Astrocyte of the spinal cord (primary cell): ENCODE measurements around the gene TTL.
A peak's percentile ranks its signal among the peaks of the same experiment; 100 is the strongest.
"Not testable (repeated sequence)": the region's sequence is repeated elsewhere in the genome, so short reads cannot be mapped to it uniquely, and the experiment has no call there.

Experiments used
- DNase-seq: peaks from one replicate; pipeline ENCODE4 v3.0.0; 2011; ENCODE audit warnings: low read depth, low spot score
- H3K4me3 ChIP-seq: 2 replicates; pipeline ENCODE4 v1.5.1; 2011; ENCODE audit warnings: low read depth, mild to moderate bottlenecking, low read length, moderate library complexity
- in situ Hi-C: cut with HindIII; loops from 2 replicates; pipeline ENCODE4 v1.10.0; 2017; ENCODE audit warnings: low sequenced_read_pairs
- TF ChIP-seq, protein P1 (sequence below): IDR thresholded peaks from 2 replicates; pipeline ENCODE4 v1.5.1; 2012; ENCODE audit warnings: low read depth, mild to moderate bottlenecking, low read length, inconsistent platforms

The TTL gene

DNA sequence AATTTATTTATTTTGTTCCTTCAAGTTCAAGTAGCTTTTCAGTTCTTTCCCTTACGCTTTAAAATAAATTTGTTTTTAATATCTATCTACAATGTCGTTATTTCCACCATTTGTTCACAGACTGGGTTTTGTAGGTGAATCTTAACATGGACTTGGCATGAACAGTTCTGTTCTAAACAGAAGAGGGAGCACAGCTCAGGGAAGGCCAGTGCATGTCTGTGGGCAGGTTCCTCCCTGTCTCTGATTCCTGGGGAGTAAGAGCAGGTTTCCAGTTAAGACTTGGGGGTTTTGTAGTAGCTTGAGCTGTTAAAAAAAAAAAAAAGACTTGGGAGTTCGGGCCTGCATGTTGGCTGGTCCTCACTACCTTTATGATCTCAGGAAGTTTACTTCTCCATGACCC lies 11.1 kb downstream of the TTL start:
- TF ChIP-seq, protein P1, sequence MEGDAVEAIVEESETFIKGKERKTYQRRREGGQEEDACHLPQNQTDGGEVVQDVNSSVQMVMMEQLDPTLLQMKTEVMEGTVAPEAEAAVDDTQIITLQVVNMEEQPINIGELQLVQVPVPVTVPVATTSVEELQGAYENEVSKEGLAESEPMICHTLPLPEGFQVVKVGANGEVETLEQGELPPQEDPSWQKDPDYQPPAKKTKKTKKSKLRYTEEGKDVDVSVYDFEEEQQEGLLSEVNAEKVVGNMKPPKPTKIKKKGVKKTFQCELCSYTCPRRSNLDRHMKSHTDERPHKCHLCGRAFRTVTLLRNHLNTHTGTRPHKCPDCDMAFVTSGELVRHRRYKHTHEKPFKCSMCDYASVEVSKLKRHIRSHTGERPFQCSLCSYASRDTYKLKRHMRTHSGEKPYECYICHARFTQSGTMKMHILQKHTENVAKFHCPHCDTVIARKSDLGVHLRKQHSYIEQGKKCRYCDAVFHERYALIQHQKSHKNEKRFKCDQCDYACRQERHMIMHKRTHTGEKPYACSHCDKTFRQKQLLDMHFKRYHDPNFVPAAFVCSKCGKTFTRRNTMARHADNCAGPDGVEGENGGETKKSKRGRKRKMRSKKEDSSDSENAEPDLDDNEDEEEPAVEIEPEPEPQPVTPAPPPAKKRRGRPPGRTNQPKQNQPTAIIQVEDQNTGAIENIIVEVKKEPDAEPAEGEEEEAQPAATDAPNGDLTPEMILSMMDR: peak; percentile 13
- H3K4me3 ChIP-seq: no peak overlapping the region
- peak; percentile 35 for DNase-seq
- in situ Hi-C loops: no loop called here

DNA sequence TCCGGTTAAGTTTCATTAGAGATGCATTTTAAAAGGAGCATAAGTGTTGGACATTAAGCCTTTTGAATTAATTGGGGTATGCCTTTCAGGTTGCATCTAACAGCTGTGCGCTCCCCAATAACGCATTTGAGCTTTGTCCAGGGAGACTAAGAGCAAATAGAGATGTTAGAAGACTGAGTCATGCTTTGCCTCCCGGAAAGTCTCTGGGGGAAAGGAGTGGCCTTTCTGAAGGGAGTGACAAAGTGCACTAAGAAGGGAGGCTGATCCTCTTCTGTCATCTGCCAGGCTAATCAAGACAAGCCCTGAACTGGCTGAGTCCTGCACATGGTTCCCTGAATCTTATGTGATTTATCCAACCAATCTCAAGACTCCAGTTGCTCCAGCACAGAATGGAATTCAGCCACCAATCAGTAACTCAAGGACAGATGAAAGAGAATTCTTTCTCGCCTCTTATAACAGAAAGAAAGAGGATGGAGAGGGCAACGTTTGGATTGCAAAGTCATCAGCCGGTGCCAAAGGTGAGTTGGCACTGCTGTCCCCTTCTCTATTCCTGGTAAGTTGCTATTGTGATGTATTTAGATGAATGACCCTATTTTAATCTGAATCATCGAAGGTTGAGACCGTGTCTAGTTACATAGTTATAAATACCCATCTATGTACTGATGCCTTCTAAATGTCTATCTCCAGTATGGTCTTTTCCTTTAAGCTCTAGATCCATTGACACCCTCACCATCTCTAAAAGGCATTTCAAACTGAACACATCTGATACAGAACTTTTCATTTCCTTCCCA lies 12.1 kb downstream of the TTL start:
- peak; percentile 60 for DNase-seq
- in situ Hi-C loops: no loop called here
- H3K4me3 ChIP-seq: no peak overlapping the region
- TF ChIP-seq, protein P1: no peak

DNA sequence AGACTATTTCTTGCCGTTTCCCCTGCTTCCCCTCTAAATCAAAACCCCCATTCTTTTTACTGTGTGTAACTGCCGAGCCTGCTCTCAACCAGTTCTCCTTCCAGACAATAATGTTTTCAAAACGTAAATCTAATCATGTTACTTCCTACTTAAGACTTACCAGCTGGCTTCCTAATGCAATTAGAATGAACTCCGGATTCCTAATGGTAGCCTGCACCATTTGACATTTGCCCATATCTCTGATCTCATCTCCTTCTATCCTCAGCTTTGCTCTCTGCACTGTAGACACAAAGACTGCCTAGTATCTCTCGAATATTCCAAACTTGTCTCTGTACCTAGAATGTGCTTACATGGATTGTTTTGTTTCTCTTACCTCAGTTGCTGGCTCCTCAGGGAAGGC lies 12.9 kb downstream of the TTL start:
- no peak overlapping the region for H3K4me3 ChIP-seq
- in situ Hi-C loops: no loop called here
- TF ChIP-seq, protein P1: no peak
- no peak for DNase-seq

DNA sequence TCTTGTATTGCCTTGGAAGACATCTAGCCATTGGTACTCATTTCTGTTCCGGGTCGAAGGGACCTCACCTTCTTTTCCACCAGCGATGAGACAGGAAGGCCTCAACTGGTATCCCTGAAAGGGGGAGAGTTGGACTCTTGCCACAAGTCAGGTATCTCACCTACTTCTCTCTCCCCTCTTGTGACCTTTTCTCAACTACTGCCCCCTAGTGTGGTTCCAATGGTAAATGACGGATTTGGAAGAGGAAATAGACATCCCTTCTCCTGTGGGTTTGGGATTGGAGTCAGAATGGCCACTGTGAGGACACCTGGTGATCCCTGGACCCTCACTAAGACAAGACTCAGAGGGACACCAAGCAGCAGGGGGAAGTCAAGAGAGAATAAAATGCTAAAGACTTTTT lies 13.9 kb downstream of the TTL start:
- in situ Hi-C loops, H3K4me3 ChIP-seq, DNase-seq: not testable (repeated sequence)

DNA sequence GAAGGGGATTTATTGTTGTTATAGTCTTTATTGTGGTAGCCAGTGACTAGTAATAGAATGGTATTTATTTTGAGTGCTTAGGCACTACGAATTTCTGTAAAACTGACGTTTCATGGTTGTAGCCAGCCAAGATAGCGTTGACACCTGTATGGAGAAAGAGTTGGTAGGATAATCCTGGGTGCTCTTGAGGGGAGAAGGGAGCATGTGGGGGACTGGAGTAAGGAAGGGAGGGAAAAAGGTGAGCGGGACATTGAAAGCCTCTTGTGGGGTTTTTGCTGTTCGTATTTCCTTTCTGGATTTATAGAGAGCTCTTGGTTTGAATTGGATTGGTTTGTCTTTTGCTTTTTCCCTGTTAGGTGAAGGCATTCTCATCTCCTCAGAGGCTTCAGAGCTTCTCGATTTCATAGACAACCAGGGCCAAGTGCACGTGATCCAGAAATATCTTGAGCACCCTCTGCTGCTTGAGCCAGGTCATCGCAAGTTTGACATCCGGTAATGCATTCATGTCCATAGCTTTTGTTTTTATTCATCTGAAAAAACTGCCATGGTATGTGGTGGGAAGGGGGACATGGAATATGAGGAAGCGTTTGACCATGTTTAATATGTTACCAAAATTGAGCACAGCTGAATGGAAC lies 19.0 kb downstream of the TTL start:
- TF ChIP-seq, protein P1: peak; percentile 5
- H3K4me3 ChIP-seq, in situ Hi-C loops: not testable (repeated sequence)
- DNase-seq: peak; percentile 17

DNA sequence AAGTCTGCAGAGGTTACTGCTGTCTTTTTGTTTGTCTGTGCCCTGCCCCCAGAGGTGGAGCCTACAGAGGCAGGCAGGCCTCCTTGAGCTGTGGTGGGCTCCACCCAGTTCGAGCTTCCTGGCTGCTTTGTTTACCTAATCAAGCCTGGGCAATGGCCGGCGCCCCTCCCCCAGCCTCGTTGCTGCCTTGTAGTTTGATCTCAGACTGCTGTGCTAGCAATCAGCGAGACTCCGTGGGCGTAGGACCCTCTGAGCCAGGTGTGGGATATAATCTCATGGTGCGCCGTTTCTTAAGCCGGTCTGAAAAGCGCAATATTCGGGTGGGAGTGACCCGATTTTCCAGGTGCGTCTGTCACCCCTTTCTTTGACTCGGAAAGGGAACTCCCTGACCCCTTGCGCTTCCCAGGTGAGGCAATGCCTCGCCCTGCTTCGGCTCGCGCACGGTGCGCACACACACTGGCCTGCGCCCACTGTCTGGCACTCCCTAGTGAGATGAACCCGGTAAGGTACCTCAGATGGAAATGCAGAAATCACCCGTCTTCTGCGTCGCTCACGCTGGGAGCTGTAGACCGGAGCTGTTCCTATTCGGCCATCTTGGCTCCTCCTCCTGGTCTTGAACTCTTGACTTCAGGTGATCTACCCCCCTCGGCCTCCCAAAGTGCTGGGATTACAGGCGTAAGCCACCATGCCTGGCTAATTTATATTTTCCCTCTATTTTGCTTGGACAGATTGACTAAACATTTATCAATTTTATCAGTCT lies 27.5 kb downstream of the TTL start:
- H3K4me3 ChIP-seq, DNase-seq, in situ Hi-C loops: not testable (repeated sequence)

DNA sequence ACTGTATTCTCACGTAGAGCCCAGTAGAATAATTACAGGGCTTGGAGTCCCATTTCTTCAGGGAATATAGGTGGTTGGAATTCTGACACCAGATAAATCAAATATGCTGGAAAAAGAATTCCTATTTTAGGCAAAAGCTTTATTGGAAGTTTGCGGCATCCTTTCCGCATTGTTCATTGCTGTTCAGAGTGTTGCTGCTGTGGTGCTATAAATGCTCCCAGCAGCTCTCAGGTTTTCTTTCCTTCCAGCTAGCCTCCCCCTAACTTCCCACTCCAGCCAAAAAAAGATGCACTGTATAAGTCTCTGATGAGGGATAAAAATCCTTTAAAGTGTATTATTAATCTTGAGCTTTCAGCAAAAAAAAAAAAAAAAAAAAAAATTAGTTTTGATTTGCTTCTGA lies 34.8 kb downstream of the TTL start:
- no peak overlapping the region for H3K4me3 ChIP-seq
- DNase-seq: no peak
- TF ChIP-seq, protein P1: no peak
- in situ Hi-C loops: no loop called here
